ENCODE measurements around the gene NINJ2. TPM values are rescaled to one million over a fixed set of nuclear protein-coding genes. Genes with fewer than 3 reads are reported as not detected.
A peak's percentile ranks its signal among the peaks of the same experiment; 100 is the strongest.

Gene NINJ2
- total RNA-seq, 1 donor from 2014 or later, result 5.3 TPM

DNA sequence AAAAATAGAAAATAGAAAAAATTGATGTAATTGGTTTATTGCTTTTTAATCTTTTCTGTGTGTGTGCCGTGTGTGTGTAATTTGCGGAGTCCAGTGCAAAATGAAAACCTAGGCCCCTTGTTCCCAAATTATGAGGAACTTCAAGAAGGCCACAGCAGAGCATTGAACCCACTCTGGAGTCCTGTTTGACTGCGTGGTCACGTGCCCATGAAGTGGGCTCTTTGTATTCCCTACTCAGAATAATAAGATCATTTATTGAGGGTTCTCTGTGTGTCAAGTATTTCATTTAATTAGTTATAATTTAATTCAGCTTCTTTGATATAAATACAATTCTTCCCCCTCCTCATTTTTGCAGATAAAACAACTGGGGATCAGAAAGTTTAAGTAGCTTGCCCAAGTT is 12.3 kb upstream of the NINJ2 start:
- DNase-seq, result no peak
- no peak for ATAC-seq
- intact Hi-C loops (cut with micrococcal nuclease), result no loop called here

DNA sequence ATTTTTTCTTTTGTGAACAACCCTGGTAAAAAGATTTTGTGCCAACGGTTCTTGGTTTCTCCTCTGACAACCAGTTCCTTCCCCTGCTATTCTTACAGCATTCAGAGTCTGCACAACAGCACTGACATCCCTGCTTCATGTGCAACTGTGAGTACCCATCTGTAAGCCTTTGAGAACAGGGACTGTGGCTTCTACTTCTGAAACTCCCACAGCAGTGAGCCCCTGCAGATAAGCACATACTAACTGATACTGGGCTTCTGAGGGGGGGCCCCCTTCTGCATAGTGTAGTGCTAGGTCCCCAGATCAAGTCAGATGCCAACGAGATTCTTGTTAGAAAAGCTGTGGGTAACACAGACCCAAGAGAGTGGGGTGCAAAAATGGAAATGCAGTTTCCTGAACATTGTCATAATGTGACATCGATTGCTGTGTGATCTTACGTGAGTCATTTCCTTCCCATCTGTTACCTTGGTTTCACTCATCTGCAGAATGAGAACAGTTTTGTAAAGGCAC is 11.1 kb upstream of the NINJ2 start:
- ATAC-seq (no peak), DNase-seq (no peak)
- intact Hi-C loops (cut with micrococcal nuclease), result no loop called here

DNA sequence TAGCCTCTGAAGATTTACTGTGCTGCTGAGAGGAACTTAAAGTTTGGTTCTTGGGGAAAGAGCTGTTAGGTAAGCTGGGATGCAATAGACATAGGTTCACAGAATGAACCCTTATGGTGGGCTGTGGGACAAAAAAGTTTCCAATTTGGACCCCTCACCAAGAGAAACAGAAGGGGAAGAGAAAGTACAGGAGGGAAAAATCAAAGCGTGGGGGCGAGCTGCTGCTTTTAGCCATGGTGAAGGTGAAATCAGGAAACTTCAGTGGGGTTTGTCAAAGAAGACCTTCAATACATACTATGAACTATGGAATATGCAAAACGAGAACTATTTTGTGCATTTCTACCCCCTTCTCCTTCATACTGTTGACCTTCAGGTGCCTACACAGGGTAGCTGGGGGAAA is 10.6 kb upstream of the NINJ2 start:
- intact Hi-C loops (cut with micrococcal nuclease), result no loop called here
- ATAC-seq, result no peak

DNA sequence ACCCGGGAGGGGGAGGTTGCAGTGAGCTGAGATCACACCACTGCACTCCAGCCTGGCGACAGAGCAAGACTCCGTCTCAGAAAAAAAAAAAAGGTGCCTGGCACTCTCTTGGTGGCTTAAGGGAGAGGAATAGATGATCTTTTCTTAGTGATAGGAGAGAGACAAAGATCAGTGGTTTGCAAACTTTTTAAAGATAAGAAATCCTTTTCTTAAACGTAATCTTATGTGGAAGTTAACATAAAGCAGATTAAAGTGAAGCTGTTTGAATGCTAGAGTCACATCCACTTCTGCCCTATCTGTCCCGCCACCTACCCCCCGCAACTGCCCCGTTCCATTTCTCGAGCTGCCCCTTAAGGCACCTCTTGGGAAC is 6.3 kb upstream of the NINJ2 start:
- intact Hi-C loops (cut with micrococcal nuclease), result no loop called here
- no peak for ATAC-seq

More for the DNA sequence above, 10.6 kb upstream of the NINJ2 start:
- DNase-seq, result no peak

DNA sequence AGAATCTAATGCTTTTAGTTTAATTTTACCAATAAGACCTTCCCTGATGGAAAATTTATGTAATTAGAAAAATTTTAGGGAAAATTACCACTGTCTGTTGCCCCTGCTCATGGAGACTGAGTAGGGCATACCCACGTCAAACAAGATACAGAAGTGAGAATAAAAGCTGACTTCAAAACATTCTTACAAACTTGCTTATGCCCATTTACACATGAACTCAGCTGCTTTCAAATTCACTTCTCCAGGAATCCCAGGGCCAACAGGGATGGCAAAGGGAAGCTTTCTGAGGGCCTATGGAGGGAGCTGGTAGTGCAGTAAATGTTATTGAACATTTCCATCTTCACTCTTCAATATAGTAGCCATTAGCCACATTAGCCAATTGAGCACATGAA is 4.8 kb upstream of the NINJ2 start:
- intact Hi-C loops (cut with micrococcal nuclease), result no loop called here
- no peak for ATAC-seq
- no peak for DNase-seq

More for the DNA sequence above, 6.3 kb upstream of the NINJ2 start:
- DNase-seq, result no peak

DNA sequence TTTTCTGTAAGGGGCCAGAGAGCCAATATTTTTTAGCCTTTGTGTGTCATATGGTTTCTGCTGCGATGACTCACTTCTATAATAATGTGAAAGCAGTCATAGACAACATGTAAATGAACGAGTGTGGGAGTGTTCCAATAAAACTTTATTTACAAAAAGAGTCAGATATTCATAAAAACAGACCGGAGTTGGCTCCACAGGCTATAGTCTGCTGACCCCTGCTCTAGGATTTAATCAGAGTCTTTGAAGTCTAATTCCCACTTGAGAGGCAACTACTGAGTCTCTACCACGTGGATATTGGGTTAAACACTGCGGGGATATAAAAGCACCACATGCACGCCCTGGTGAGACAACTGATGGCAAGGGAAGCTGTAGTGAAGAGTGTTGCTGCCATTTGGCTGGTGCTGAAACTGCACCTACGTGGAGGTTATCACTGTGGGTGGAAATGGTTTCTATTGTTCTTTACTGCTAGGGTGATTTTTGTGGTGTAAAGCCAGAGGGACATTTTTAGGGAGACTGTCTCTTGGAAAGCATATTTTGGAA is 3.6 kb upstream of the NINJ2 start:
- intact Hi-C loops (cut with micrococcal nuclease), result no loop called here

DNA sequence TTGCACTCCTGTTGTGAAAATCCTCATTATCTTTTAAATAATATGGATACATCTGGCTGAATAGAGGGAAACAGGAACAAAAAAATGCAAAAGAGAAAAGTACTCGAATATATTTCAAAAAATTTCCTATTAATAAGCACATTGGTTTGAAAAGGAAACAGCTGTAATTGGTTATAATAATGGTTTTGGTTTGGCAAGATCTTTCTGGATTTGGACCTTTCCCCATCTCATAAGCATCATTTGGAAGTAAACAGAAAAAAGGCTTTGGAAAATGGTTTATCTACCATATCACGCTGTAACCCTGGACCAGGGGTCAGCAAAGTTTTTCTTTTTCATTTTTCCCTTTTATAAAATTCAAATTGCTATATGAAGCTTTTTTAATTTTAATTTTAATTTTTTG is 2.8 kb upstream of the NINJ2 start:
- DNase-seq (no peak), ATAC-seq (no peak)
- intact Hi-C loops (cut with micrococcal nuclease), result no loop called here

More for the DNA sequence above, 3.6 kb upstream of the NINJ2 start:
- no peak for ATAC-seq
- no peak for DNase-seq

DNA sequence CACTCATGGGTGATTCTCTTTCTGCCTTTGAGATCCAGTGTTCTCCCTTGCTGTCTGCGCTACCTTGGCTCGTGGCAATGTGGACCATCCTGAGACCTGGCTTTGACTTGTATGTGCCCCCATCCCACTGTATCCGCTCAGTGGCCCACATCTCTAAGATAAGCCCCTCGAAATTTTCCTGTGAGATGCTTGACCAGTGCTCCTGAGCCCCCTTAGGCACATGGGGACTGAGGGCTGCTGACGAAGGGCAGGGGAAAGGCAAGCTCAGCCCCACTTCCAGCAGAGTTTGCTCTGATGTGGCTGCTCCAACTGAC is 1.5 kb upstream of the NINJ2 start:
- DNase-seq (no peak), ATAC-seq (no peak)
- intact Hi-C loops (cut with micrococcal nuclease), result no loop called here

DNA sequence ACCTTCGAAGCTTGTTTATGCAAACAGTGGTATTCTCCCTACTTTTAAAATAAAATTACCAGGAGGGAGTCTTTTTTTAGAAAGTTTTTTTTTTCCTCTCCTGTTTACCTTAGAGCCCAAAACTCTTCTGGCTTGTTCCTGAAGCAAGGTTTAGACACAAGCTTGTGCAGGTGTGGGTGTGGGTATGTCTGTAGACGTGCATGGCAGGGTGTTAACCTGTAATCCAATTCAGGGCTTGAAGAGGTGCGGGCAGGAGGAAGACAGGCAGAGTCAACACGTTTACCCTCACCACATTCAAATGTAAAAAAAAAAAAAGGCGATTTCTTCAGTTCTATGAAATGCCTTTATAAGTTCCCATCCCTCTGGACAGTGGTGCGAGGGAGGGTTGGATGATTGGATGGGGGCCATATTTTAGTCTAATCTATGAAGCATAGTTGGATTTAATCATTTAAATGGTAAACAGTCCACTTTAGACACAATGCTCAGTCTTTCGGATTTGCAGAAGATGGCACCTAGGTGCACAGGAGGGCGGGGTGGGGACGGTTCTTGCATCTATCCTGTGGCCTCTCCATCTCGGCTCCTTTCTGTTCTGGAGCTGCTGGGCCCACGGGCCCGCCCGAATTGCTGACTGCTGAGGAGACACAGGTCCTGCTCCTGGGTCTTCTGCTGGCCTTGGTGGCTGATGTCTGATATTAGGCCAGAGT is 982 bp upstream of the NINJ2 start:
- no peak for ATAC-seq
- intact Hi-C loops (cut with micrococcal nuclease), result no loop called here

DNA sequence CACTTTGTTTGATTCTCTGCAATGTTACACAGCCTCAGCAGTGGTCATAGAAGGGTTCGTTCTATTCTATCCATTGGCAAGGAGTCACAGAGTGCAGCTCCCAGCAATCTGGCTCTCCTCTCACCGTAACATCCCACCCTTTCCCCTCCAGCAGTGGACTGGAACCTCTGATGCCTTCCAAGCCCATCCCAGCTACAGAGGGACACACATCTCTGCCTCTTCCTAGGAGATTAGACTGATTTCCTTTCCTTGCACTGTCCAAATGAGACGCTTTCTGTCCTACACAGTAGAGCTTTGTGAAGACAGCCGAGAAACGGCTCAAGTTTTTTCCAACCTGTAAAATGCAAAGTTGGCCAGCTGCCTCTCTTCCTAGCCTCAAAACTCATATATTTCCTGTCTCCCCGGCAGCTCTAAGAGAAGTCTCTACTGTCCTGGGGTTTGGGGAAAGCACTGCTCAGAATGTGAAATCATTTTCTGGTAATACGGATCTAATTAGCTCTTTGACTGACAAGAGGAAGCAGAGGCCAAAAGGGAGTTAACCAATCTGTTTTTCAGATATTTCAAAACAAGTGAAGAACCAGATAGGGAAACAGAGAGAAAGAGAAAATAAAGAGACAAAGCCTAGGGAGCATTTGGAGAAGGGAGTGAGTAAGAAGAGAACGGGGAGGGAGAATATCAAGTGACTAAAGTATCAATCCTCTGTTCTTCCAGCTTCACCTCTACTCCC is 516 bp downstream of the NINJ2 start:
- intact Hi-C loops (cut with micrococcal nuclease), result no loop called here
- DNase-seq, result no peak
- peak; percentile 68 for ATAC-seq

More for the DNA sequence above, 982 bp upstream of the NINJ2 start:
- no peak for DNase-seq

DNA sequence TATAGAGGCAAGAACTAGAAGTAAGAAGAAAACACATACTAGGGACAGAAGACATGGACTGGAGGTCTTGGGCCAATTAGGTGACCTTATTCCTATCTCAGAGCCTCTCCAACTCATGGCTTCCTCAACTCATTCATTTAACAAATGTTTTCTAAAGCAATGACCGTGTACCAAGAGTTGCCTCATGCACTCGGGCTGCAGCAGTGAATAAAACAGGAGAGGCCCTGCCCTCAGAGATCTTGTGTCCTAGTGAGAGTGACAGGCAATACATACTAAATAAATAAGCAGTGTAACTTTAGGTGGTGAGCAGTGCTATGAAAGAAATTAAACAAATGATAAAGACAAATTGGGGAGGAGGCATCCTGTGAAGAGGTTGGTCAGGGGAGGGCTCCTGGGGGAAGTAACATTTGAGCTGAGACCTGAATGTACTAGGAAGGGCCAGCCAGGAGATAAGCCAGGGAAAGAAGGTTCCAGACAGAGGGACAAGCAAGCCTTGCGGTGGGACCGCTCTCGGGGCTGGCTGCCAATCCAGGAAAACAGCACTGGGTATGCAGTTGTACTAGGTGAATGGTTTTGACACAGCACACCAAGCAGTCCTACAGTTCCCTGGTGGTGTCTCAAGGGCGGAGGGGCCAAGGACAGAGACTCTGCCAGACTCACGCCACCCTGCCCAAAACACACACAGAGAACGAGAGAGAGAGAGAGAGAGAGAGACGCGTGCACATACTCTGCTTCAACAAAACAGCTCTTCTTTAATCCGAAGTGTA is 1.3 kb downstream of the NINJ2 start:
- ATAC-seq, result peak; percentile 76
- peak; percentile 62 for DNase-seq
- intact Hi-C loops (cut with micrococcal nuclease), result no loop called here

DNA sequence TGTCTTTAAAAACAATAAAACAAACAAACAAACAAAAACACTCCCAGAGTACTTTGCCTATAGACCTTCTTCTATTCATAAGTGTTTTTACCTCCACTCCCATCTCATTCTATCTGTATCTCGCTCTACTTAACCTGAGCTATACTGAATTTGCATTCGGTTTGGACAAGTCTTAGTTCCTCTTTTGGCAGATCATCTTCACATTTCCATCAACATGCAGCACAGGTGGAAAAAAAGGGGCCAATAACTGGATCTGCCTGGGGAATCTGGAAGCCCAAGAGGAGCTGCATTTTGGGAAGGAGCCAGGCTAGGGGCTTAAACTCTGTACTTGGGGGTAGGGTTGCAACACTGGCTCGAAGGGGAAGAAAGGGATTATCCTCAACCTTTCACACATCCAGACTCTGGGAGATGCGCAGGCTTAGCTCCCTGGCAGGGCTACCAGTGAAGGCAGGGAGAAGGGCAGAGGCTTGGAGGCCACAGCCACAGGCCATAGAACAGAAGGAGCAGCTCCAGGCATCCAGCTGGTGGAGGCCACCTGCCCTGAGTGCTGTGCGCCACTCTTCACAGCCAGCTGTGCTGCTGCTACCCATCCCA is 4.1 kb downstream of the NINJ2 start:
- DNase-seq (no peak), ATAC-seq (no peak)
- intact Hi-C loops (cut with micrococcal nuclease), result no loop called here

DNA sequence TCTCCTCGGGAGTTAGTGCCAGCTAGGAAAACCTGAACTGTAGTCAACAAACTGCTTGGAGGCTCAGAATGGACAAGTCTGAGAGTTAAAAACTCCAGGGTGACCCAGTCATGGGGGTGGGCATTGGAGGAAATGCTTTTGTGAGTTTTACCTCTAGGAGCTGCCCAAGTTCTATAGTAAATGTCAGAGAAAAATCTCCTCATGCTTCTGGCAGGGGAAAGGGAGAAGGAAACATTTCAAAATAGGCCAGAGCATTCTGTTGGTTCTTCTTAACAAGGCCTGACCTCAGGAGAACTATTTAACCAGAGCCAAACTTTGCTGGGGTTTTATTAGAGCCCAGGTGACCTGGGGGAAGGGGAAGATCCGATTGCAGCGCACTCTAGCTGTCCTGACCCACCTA is 12.3 kb downstream of the NINJ2 start:
- DNase-seq (no peak), ATAC-seq (no peak)
- intact Hi-C loops (cut with micrococcal nuclease), result no loop called here

DNA sequence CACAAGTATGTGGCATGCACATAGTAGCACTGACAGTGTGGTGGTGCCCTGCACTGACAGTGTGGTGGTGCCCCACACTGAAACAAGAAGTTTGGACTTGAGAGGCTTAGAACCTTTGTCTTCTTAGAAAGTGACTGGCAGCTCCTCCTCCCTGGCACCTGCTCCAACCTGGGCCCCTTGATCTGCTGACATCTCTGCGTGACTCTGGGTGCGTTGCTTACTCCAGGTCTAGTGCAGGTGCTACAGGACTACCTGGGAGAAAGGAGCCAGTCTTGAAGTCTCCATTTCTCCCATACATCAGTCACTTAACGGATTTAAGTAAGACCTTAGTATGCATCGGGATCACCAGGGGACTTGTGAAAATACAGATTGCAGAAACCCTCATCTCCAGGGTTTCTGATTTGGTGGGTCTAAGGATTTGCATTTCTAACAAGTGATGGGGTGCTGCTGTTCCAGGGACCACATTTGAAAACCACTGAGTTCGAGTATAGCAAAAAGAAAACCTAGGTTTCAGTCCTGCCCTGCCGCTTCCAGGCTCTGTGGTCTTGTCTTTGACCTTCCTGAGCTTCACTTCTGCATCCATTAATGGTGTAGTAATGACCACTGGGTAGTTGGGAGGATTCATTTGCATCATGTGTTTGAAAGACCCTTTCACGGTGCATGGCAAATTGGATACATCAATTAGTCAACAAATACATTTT is 15.7 kb downstream of the NINJ2 start:
- intact Hi-C loops (cut with micrococcal nuclease), result loop anchor here (10.0 kb wide), 1 partner anchor 107 kb away; the partner anchor contains the start of gene WNK1
- no peak for ATAC-seq
- DNase-seq, result no peak

DNA sequence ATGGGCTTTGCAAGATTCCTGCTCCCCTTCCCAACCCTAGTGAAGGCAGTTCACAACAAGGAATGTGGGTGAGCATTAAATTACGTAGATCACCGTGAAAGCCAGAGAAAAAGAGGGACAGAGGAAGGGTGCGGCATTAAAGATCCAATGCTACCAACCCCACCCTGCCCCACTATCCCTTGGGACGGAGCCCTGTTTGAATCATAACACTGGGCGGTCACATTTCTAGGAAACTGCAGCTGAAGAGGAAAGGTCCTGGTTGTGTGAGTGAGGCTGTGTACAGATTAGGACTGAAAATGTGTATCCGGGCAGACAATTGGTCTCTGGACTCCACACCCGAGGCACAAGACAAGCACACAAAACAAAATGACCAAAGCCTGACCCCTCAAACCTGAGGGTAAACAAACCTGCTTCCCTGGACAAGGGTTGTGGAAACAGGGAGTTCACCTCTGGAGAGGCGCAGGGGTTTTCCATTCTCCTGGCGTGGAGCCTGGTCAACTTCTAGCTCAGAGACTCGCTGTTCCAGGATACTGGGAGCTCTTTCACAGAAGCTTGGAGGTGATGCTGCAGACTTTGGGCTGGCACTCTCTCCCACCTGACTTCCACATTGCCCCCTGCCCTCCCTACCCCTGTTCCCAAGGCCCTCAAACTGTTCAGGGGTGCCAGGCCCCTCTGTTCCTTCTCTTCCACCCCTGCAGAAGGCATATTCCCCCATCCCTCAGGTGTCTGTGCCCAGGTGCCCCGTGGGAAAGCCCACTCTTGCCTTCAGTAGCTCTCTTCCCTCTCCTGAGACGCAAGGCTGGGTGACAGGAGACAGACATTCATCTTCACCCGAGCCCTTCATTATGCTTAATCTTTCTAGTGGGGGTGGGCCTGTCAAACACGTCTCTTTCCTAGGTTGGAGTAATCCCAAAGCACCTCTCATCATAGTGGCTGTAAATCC is 16.5 kb downstream of the NINJ2 start:
- ATAC-seq (peak; percentile 55), DNase-seq (peak; percentile 69)
- intact Hi-C loops (cut with micrococcal nuclease), result loop anchor here (10.0 kb wide), 1 partner anchor 108 kb away; the partner anchor contains the start of gene WNK1

DNA sequence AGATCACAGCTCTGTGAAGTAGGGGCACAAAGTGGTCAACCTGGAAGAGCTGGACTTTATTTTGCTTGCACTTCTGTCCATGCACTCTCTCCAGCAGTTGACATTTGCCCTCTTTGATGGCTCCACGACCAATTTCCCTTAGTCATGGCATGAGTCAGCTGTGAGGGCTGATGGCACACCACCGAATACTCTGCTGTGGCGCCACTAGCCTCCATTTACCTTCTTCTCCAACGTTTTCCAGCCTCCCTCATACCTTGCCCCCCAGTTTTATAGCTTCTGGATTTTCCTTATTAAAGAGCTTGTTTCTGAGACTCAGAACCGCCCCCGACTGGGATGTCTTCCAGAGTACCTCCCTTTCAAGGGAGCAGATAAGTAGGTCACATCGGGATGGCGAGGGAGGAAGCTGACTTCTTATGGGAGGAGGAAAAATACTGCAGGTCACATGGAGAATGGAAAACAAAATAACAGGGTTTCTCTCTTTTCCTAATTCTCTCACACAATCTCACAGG is 17.6 kb downstream of the NINJ2 start:
- intact Hi-C loops (cut with micrococcal nuclease), result loop anchor here (10.0 kb wide), 1 partner anchor 109 kb away; the partner anchor contains the start of gene WNK1
- DNase-seq, result peak; percentile 49
- ATAC-seq, result peak; percentile 52

DNA sequence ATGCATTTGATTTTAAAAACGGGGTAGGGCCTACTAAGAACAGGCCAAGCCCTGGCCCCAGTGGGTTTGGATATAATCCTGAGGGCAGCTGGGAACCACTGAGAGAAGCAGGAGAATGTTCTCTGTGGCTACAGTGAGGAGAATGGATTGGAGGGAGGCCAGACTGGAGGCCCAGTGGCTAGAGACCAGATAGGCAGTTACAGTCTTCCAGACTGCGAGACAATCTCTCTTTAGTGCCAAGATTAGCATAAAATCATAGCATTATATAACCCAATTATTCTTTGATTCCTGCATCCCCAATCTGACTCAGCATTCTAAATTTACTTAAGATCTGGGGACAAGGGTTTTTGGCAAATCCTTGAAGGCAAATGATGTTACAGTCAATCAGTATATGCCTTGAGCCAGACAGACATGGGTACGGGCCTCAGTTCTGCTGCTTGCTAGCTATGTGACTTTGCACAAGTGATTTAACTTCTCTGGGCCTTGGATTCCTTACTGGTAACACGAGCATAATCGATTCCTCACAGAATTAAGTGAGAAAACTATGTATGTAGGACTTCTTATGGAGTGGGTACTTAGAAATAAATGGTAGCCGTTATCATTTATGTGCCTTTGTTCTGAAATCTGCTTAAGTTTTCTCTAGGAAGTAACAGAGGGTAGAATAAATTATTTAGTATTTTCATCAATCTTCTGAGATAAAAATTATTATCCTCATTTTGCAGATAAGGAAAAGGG is 18.3 kb downstream of the NINJ2 start:
- no peak for ATAC-seq
- DNase-seq, result peak; percentile 43
- intact Hi-C loops (cut with micrococcal nuclease), result loop anchor here (10.0 kb wide), 1 partner anchor 110 kb away; the partner anchor contains the start of gene WNK1
